AG04450 (cell line): ENCODE results near the gene CASP12. TPM values are rescaled to one million over a fixed set of nuclear protein-coding genes. Genes with fewer than 3 reads are reported as not detected.

ENCODE experiments used
- CTCF ChIA-PET: fragments of 300-600, 350-600 bp; formaldehyde crosslinking; extraction: SDS; loops from one replicate; lab custom pipeline; 2022; ENCODE audit warnings: antibody characterized with exemption, inconsistent platforms; lab: Charles Lee
- POLR2A ChIA-PET: fragments of 350-600 bp; formaldehyde crosslinking; extraction: SDS; loops from one replicate; lab custom pipeline; 2021; ENCODE audit warnings: antibody characterized with exemption, inconsistent platforms; lab: Yijun Ruan, JAX
- DNase-seq: peaks from one replicate; pipeline ENCODE4 v3.0.0-alpha.2; 2011; ENCODE audit warnings: low read depth, low spot score
- H3K27ac ChIP-seq: one replicate; pipeline ENCODE4 v1.5.1; 2012; ENCODE audit warnings: low read depth, low read length, control low read depth
- H3K27me3 ChIP-seq: one replicate; pipeline ENCODE4 v1.6.0; 2012; ENCODE audit warnings: low read length; ENCODE audit not compliant: control insufficient read depth, insufficient read depth
- H3K4me3 ChIP-seq: 2 replicates; pipeline ENCODE4 v1.5.1; 2011; ENCODE audit warnings: mild to moderate bottlenecking, low read depth, low read length, control low read depth
- H3K9me3 ChIP-seq: 2 replicates; pipeline ENCODE4 v1.5.1; 2012; ENCODE audit warnings: low read length; ENCODE audit not compliant: control insufficient read depth, insufficient read depth
- polyA plus RNA-seq: library from polyadenylated mRNA; depleted of rRNA; stranded (reverse); fragments of >200 nt; gene quantifications from 2 replicates; pipeline ENCODE4 v1.2.3, GENCODE V29; 2011
- TF ChIP-seq, protein P1 (sequence below): IDR thresholded peaks from 2 replicates; pipeline ENCODE4 v1.5.1; 2011; ENCODE audit warnings: low read depth, low read length, control low read depth, inconsistent platforms

CASP12 gene
- polyA plus RNA-seq, 1 experiment = 0.38 TPM

DNA sequence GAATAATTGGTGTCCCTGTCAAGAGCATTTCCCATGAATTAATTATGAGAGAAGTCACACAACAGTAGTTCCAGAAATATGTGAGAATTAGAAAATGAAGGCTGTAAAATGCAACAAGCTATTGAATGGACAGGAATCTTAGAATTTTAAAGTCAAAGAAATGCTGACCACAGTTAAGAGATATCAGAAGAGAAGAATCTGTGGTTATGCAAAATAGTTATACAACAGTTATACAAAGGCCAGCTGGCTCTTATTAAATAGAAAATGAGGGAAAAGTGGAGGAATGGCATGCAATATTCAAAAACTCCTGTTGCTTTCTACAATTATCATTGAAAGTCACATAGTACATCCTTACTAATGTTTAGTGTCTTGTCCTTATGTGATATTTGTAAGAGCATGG, 27.4 kb downstream of the CASP12 start:
- Histone ChIP-seq H3K9me3 (0 out of 2 replicates have a peak, but pooled peaks cover 2% of the 10 kb centered on the region), H3K27ac (no peak overlapping the region), H3K27me3 (no peaks in the 10 kb centered on the region), H3K4me3 (no peak overlapping the region)
- ChIA-PET CTCF (no interaction called here), POLR2A (no interaction called here)
- DNase-seq = no peak
- TF ChIP-seq, protein P1, sequence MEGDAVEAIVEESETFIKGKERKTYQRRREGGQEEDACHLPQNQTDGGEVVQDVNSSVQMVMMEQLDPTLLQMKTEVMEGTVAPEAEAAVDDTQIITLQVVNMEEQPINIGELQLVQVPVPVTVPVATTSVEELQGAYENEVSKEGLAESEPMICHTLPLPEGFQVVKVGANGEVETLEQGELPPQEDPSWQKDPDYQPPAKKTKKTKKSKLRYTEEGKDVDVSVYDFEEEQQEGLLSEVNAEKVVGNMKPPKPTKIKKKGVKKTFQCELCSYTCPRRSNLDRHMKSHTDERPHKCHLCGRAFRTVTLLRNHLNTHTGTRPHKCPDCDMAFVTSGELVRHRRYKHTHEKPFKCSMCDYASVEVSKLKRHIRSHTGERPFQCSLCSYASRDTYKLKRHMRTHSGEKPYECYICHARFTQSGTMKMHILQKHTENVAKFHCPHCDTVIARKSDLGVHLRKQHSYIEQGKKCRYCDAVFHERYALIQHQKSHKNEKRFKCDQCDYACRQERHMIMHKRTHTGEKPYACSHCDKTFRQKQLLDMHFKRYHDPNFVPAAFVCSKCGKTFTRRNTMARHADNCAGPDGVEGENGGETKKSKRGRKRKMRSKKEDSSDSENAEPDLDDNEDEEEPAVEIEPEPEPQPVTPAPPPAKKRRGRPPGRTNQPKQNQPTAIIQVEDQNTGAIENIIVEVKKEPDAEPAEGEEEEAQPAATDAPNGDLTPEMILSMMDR = no peak

DNA sequence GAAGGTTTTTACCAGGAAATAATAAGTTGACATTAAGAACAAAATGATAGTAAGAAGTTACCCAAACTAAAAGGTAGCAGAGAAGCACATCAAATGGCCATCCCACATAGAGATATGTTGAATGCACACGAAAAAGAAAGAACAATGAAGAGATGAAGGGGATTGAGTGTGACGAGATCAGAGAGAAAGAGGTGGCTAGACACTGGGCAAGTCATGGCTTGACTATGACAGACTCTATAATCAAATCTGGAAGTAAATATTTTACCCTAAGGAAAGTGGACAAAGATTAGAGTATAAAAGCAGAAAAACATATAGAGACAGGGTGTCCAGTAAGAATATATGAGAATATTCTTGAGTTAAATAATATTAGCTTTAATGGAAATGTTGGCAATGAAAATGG, 31.4 kb downstream of the CASP12 start:
- ChIA-PET POLR2A (interaction anchor here (0.6 kb wide), 1 partner anchor 581 kb away, joined by 3 read pairs; no protein-coding TSS in a partner anchor), CTCF (interaction anchor here (0.8 kb wide), 1 partner anchor 996 kb away, joined by 3 read pairs; no protein-coding TSS in a partner anchor)
- H3K9me3 ChIP-seq = no peaks in the 10 kb centered on the region
- no peak overlapping the region for H3K4me3 ChIP-seq
- TF ChIP-seq, protein P1 = no peak
- no peaks in the 10 kb centered on the region for H3K27me3 ChIP-seq
- DNase-seq = no peak
- H3K27ac ChIP-seq = no peak overlapping the region

DNA sequence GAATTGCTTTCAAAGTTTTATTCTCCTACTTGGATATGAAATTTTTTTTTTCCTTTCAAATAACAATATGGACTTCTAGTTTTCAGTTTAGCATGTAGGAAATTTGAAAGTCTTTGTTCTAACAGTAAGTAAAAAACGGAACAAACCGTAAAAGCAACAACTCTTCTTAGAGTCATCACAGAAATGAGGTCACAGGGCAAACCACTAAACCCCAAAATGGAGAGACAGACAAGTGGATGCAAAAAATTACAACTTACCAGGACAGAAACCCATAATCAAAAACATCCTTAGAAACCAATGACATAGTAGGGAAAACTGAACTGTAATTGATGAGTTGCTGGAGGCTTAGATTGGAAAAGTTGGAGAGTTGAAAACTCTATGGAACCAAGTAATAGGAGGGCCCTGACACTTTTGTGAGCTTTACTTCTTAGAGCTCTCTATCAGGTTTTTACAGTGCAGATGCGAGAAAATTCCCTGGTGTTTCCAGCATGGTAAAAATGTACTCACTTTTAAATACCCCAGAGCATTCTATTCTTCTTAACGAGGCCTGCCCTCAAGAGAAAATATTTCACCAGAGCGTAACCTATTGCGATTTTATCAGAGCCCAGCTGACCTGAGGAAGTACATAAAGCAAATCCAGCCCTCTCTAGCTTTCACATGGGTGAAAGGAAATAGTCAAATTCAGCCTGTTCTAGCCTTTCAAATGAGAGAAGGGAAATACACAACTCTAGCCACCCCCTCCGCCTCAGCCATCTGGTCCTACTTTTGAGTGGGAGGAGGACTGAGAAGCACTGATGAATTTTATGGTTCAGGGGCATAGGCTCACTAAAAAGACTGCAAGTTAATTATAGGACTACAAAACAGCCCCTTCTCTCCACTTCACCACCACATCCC, 39.1 kb downstream of the CASP12 start:
- TF ChIP-seq, protein P1 = no peak
- POLR2A ChIA-PET = no interaction called here

DNA sequence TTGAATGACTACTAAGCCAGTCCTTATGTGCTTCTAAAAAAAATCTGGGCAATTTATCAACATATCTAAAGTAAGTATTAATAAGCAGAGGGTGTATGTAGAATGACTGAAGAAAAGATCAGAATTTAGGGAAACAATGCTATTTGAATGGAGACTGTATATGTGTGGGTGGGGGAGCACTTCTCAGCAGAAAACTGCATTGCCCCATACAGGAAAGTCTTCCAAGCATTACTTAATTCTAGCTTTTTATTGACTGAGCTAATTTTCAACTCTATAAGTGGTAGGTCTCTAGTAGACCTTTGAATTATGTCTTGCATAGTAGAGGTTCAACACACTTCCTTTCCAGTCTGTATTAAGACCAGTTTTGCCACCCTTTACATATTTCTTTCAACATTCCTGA, 41.7 kb downstream of the CASP12 start:
- TF ChIP-seq, protein P1 = no peak
- POLR2A ChIA-PET = no interaction called here
- CTCF ChIA-PET = no interaction called here
- no peak for DNase-seq
- Histone ChIP-seq H3K9me3 (no peaks in the 10 kb centered on the region), H3K4me3 (no peak overlapping the region), H3K27me3 (no peaks in the 10 kb centered on the region), H3K27ac (no peak overlapping the region)

More for the DNA sequence above, 39.1 kb downstream of the CASP12 start:
- DNase-seq = no peak
- Histone ChIP-seq H3K27ac (no peak overlapping the region), H3K4me3 (no peak overlapping the region), H3K9me3 (no peaks in the 10 kb centered on the region), H3K27me3 (no peaks in the 10 kb centered on the region)
- CTCF ChIA-PET = no interaction called here

DNA sequence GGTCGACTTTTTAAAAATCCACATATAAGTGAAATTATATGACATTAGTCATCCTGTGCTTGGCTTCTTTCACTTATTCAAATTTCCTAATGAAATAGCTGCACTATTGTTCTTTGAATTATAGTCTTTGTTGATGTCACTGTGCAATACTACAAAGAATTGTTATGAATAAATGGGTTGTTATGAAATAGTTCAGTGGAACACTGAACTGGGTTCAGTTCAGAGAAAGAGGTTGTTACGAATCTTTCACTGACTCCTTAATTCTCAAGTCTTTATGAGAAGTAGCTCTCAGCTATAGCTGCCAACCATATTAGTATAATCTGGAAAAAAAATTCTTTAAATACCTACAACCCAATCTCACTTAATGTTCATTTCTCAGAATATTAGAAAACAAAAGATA, 42.3 kb downstream of the CASP12 start:
- ChIA-PET POLR2A (no interaction called here), CTCF (no interaction called here)
- DNase-seq = no peak
- H3K9me3 ChIP-seq = no peaks in the 10 kb centered on the region
- no peak overlapping the region for H3K27ac ChIP-seq
- H3K27me3 ChIP-seq = no peaks in the 10 kb centered on the region
- no peak overlapping the region for H3K4me3 ChIP-seq
- TF ChIP-seq, protein P1 = no peak
